Ovary (tissue), 3 donors: Measurements from ENCODE around the gene NPRL2.

Source experiments
- CTCF ChIP-seq, 3 donors: fragments of 450-650 bp in 2 of 3; fragments of 200-600 bp in 1 of 3; IDR thresholded peaks; one replicate each; pipeline versions ENCODE4 v1.5.1 to v1.8.0; 2016 to 2022; ENCODE audit warnings: antibody characterized with exemption in 3 of 3, mild to moderate bottlenecking in 1 of 3
- EP300 ChIP-seq: sonication (generic); formaldehyde crosslinking; IDR thresholded peaks from one replicate; pipeline ENCODE4 v1.6.1; 2017; ENCODE audit warnings: antibody characterized with exemption
- POLR2A ChIP-seq: fragments of 450-650 bp; IDR thresholded peaks from one replicate; pipeline ENCODE4 v1.6.1; 2017; ENCODE audit warnings: antibody characterized with exemption, mild to moderate bottlenecking, moderate library complexity
- donor health status: DM: no; HTN: no; CAD: no.

- TF ChIP-seq POLR2A, result no peak
- no peak for TF ChIP-seq CTCF (IDR thresholded peaks at IDR 0.05)
- TF ChIP-seq EP300, result no peak
These were observed 14.7 kb upstream of the NPRL2 start for GRCh38 chr3:50365080-50365841.
